Measurements from ENCODE around the gene KCNMB2. TPM values are rescaled to one million over a fixed set of nuclear protein-coding genes. Genes with fewer than 3 reads are reported as not detected.

Gene KCNMB2
- polyA plus RNA-seq, 1 of the 3 experiments (the other 2 are of a cell fraction), result not detected

- no peak overlapping the region for H2AFZ ChIP-seq (ENCODE audit: low read depth)
- no peaks in the 10 kb centered on the region for H3K79me2 ChIP-seq (ENCODE audit: insufficient read depth)
- H3K4me3 ChIP-seq (ENCODE audit: low read depth in 2 of 2, low read length in 1 of 2), result no peak overlapping the region
- H3F3A ChIP-seq (replicated peaks; ENCODE audit: insufficient read depth), result no peaks in the 10 kb centered on the region
- DNase-seq, result no peak
- no peaks in the 10 kb centered on the region for H3K9me2 ChIP-seq
- no peaks in the 10 kb centered on the region for H3K9me3 ChIP-seq
- WGBS (ENCODE audit: low lambda C conversion rate), result 24% methylated on average over 3 of the region's 3 CpGs
- H3K4me2 ChIP-seq, result no peak overlapping the region
- H3K27me3 ChIP-seq (ENCODE audit: insufficient read depth), result no peaks in the 10 kb centered on the region
- no peak overlapping the region for H3K9ac ChIP-seq
- H3K27ac ChIP-seq (ENCODE audit: low read depth in 2 of 2, low read length in 1 of 2), result no peak overlapping the region
- TF ChIP-seq RXRA (IDR thresholded peaks at IDR 0.05; ENCODE audit: borderline replicate concordance, low read depth), result no peak
- no peak for TF ChIP-seq CTCF (IDR thresholded peaks at IDR 0.05)
- no peak for TF ChIP-seq NRF1 (IDR thresholded peaks at IDR 0.05; ENCODE audit: low read depth, low read length)
- TF ChIP-seq POLR2AphosphoS5 (IDR thresholded peaks at IDR 0.05; ENCODE audit: low read depth, low read length), result no peak
- TF ChIP-seq YY1 (IDR thresholded peaks at IDR 0.05; ENCODE audit: low read depth), result no peak
- TF ChIP-seq GATA2 (CRISPR knock-in tag; IDR thresholded peaks at IDR 0.05), result no peak
- ChIA-PET POLR2A (no interaction called here), CTCF (no interaction called here)
- H4K20me1 ChIP-seq (ENCODE audit: insufficient read depth), result no peaks in the 10 kb centered on the region
- no peaks in the 10 kb centered on the region for H3K36me3 ChIP-seq (replicated peaks in 1 of 2; ENCODE audit: control insufficient read depth in 1 of 2, insufficient read depth in 2 of 2, low read length in 1 of 2)
- H3K4me1 ChIP-seq (ENCODE audit: control insufficient read depth in 1 of 2, insufficient read depth in 2 of 2, low read depth in 1 of 2, low read length in 1 of 2), result no peaks in the 10 kb centered on the region
These were observed 175.5 kb downstream of the KCNMB2 start for GRCh38 chr3:178711753-178712152.

DNA sequence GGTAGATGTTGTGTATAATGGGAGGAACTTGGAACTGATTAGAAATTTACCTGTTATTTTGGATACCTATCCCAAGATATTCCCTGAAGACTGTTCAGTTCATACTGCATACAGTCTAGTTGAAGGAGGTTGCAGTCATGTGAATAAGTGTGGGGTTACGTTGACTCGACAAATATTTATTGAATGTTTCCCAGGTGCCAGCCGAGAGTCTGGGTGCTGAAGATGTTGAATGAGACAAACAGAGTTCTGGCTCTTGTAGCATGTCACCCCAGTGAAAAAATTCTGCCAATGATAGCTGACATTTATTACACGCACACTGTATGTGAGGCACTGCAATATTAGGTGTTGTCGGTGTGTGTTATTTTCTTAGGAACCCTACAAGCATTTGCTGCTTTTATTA, 176.0 kb downstream of the KCNMB2 start:
- Histone ChIP-seq H3K36me3 (replicated peaks in 1 of 2; ENCODE audit: control insufficient read depth in 1 of 2, insufficient read depth in 2 of 2, low read length in 1 of 2) (no peaks in the 10 kb centered on the region), H3K27me3 (ENCODE audit: insufficient read depth) (no peaks in the 10 kb centered on the region), H3K9me3 (no peaks in the 10 kb centered on the region), H3K4me3 (ENCODE audit: low read depth in 2 of 2, low read length in 1 of 2) (no peak overlapping the region), H3K9me2 (no peaks in the 10 kb centered on the region), H3K27ac (ENCODE audit: low read depth in 2 of 2, low read length in 1 of 2) (no peak overlapping the region), H4K20me1 (ENCODE audit: insufficient read depth) (no peaks in the 10 kb centered on the region), H2AFZ (ENCODE audit: low read depth) (no peak overlapping the region), H3K79me2 (ENCODE audit: insufficient read depth) (no peaks in the 10 kb centered on the region), H3K4me1 (ENCODE audit: control insufficient read depth in 1 of 2, insufficient read depth in 2 of 2, low read depth in 1 of 2, low read length in 1 of 2) (no peaks in the 10 kb centered on the region), H3K4me2 (no peak overlapping the region), H3K9ac (no peak overlapping the region), H3F3A (replicated peaks; ENCODE audit: insufficient read depth) (no peaks in the 10 kb centered on the region)
- TF ChIP-seq JUND (IDR thresholded peaks at IDR 0.05) (no peak), USF2 (IDR thresholded peaks at IDR 0.05; ENCODE audit: borderline replicate concordance, low read depth, low read length) (no peak)
- TF ChIP-seq, protein P1, sequence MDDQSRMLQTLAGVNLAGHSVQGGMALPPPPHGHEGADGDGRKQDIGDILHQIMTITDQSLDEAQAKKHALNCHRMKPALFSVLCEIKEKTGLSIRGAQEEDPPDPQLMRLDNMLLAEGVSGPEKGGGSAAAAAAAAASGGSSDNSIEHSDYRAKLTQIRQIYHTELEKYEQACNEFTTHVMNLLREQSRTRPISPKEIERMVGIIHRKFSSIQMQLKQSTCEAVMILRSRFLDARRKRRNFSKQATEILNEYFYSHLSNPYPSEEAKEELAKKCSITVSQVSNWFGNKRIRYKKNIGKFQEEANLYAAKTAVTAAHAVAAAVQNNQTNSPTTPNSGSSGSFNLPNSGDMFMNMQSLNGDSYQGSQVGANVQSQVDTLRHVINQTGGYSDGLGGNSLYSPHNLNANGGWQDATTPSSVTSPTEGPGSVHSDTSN (IDR thresholded peaks at IDR 0.05), result no peak
- WGBS (ENCODE audit: low lambda C conversion rate), result 68% methylated on average over 5 of the region's 5 CpGs
- ChIA-PET POLR2A (no interaction called here), CTCF (no interaction called here)
- no peak for DNase-seq

Data from SK-N-SH (cell line).